ENCODE results near the gene NFAM1. TPM values are rescaled to one million over a fixed set of nuclear protein-coding genes. Genes with fewer than 3 reads are reported as not detected.

The NFAM1 gene
- polyA plus RNA-seq, 1 of the 3 experiments (the other 2 are of a cell fraction), result 0.02 TPM

- TF ChIP-seq GABPA (IDR thresholded peaks at IDR 0.05; ENCODE audit: low read depth), result no peak
- TF ChIP-seq FOXJ3 (CRISPR knock-in tag; IDR thresholded peaks at IDR 0.05), result no peak
These were observed 90.4 kb downstream of the NFAM1 start (continued) for GRCh38 chr22:42341779-42342178.

GRCh38 chr22:42340829-42341383 lies 91.3 kb downstream of the NFAM1 start:
- CTCF ChIA-PET, result interaction anchor here (2.1 to 2.6 kb wide), 2 partner anchors 24 to 27 kb away, joined by 5 to 8 read pairs; no protein-coding TSS in a partner anchor
- Histone ChIP-seq H3K9me3 (no peaks in the 10 kb centered on the region), H3K79me2 (ENCODE audit: insufficient read depth) (no peaks in the 10 kb centered on the region), H3K9me2 (no peaks in the 10 kb centered on the region), H4K20me1 (ENCODE audit: insufficient read depth) (no peaks in the 10 kb centered on the region), H3K4me1 (ENCODE audit: control insufficient read depth in 1 of 2, insufficient read depth in 2 of 2, low read depth in 1 of 2, low read length in 1 of 2) (peaks cover 0 to 37% of the 10 kb centered on the region in 2 experiments; a peak in 1 of 4 replicates), H3K4me3 (ENCODE audit: low read depth in 2 of 2, low read length in 1 of 2) (peak overlapping the region in 1 of 2 experiments; percentile 14; a peak in 2 of 4 replicates), H3K4me2 (no peak overlapping the region), H3K9ac (no peak overlapping the region), H3K27me3 (ENCODE audit: insufficient read depth) (no peaks in the 10 kb centered on the region), H3K36me3 (replicated peaks in 1 of 2; ENCODE audit: control insufficient read depth in 1 of 2, insufficient read depth in 2 of 2, low read length in 1 of 2) (no peaks in the 10 kb centered on the region), H3F3A (replicated peaks; ENCODE audit: insufficient read depth) (no peaks in the 10 kb centered on the region), H2AFZ (ENCODE audit: low read depth) (no peak overlapping the region), H3K27ac (ENCODE audit: low read depth in 2 of 2, low read length in 1 of 2) (peak overlapping the region in 1 of 2 experiments; percentile 64; a peak in 2 of 4 replicates)
- DNase-seq, result peak; percentile 74
- TF ChIP-seq CTCF (IDR thresholded peaks at IDR 0.05), result no peak
- TF ChIP-seq TEAD4 (IDR thresholded peaks at IDR 0.05; ENCODE audit: borderline replicate concordance, insufficient read depth), result no peak
- no peak for TF ChIP-seq MEF2A (IDR thresholded peaks at IDR 0.05; ENCODE audit: borderline replicate concordance, low read depth)
- no peak for TF ChIP-seq RCOR1 (IDR thresholded peaks at IDR 0.05; ENCODE audit: low read length)
- no peak for TF ChIP-seq FOXM1 (IDR thresholded peaks at IDR 0.05; ENCODE audit: low read depth)
- TF ChIP-seq CHD2 (IDR thresholded peaks at IDR 0.05; ENCODE audit: low read length, partially characterized antibody), result no peak
- 0 out of 2 replicates have a peak, but pooled peaks have one; percentile 5 for TF ChIP-seq NFIC (IDR thresholded peaks at IDR 0.05; ENCODE audit: borderline replicate concordance)
- no peak; the same call in 1 of the 2 replicates for TF ChIP-seq GATA2 (CRISPR knock-in tag; IDR thresholded peaks at IDR 0.05)
- TF ChIP-seq EP300 (IDR thresholded peaks at IDR 0.05; ENCODE audit: borderline replicate concordance in 1 of 2, low read depth in 1 of 2, low read length in 1 of 2), result peak in 1 of 2 experiments; percentile 11; a peak in 1 of 4 replicates
- no peak for TF ChIP-seq RFX5 (IDR thresholded peaks at IDR 0.05; ENCODE audit: low read length)
- no peak for TF ChIP-seq EZH2phosphoT487 (IDR thresholded peaks at IDR 0.05; ENCODE audit: borderline replicate concordance, low read depth)
- 49% methylated on average over 4 of the region's 26 CpGs for WGBS (ENCODE audit: low lambda C conversion rate)
- POLR2A ChIA-PET, result interaction anchor here (0.6 kb wide), 1 partner anchor 26 kb away, joined by 4 read pairs; no protein-coding TSS in a partner anchor

- peak overlapping the region in 1 of 2 experiments; percentile 64; a peak in 1 of 4 replicates for H3K27ac ChIP-seq (ENCODE audit: low read depth in 2 of 2, low read length in 1 of 2)
- H3K4me2 ChIP-seq, result no peak overlapping the region
- POLR2A ChIA-PET, result interaction anchor here (0.6 kb wide), 1 partner anchor 26 kb away, joined by 4 read pairs; no protein-coding TSS in a partner anchor
- H3K36me3 ChIP-seq (replicated peaks in 1 of 2; ENCODE audit: control insufficient read depth in 1 of 2, insufficient read depth in 2 of 2, low read length in 1 of 2), result no peaks in the 10 kb centered on the region
- no peaks in the 10 kb centered on the region for H4K20me1 ChIP-seq (ENCODE audit: insufficient read depth)
- H2AFZ ChIP-seq (ENCODE audit: low read depth), result no peak overlapping the region
- H3K4me1 ChIP-seq (ENCODE audit: control insufficient read depth in 1 of 2, insufficient read depth in 2 of 2, low read depth in 1 of 2, low read length in 1 of 2), result peaks cover 0 to 44% of the 10 kb centered on the region in 2 experiments; a peak in 1 of 4 replicates
- no peaks in the 10 kb centered on the region for H3K79me2 ChIP-seq (ENCODE audit: insufficient read depth)
- DNase-seq, result no peak
- no peaks in the 10 kb centered on the region for H3F3A ChIP-seq (replicated peaks; ENCODE audit: insufficient read depth)
- no peak overlapping the region for H3K4me3 ChIP-seq (ENCODE audit: low read depth in 2 of 2, low read length in 1 of 2)
- H3K9ac ChIP-seq, result no peak overlapping the region
- CTCF ChIA-PET, result interaction anchor here (2.1 kb wide), 1 partner anchor 25 kb away, joined by 5 read pairs; no protein-coding TSS in a partner anchor
- H3K9me3 ChIP-seq, result no peaks in the 10 kb centered on the region
- H3K9me2 ChIP-seq, result no peaks in the 10 kb centered on the region
- no CpG with 5 or more reads among the region's 3 CpGs for WGBS (ENCODE audit: low lambda C conversion rate)
- H3K27me3 ChIP-seq (ENCODE audit: insufficient read depth), result no peaks in the 10 kb centered on the region
- TF ChIP-seq NRF1 (IDR thresholded peaks at IDR 0.05; ENCODE audit: low read depth, low read length) (no peak), PBX3 (IDR thresholded peaks at IDR 0.05) (no peak), FOSL2 (IDR thresholded peaks at IDR 0.05; ENCODE audit: borderline replicate concordance, low read depth) (no peak)
- TF ChIP-seq, protein P1, sequence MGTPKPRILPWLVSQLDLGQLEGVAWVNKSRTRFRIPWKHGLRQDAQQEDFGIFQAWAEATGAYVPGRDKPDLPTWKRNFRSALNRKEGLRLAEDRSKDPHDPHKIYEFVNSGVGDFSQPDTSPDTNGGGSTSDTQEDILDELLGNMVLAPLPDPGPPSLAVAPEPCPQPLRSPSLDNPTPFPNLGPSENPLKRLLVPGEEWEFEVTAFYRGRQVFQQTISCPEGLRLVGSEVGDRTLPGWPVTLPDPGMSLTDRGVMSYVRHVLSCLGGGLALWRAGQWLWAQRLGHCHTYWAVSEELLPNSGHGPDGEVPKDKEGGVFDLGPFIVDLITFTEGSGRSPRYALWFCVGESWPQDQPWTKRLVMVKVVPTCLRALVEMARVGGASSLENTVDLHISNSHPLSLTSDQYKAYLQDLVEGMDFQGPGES (IDR thresholded peaks at IDR 0.05; ENCODE audit: low read depth, low read length), result no peak
- TF ChIP-seq, protein P2, sequence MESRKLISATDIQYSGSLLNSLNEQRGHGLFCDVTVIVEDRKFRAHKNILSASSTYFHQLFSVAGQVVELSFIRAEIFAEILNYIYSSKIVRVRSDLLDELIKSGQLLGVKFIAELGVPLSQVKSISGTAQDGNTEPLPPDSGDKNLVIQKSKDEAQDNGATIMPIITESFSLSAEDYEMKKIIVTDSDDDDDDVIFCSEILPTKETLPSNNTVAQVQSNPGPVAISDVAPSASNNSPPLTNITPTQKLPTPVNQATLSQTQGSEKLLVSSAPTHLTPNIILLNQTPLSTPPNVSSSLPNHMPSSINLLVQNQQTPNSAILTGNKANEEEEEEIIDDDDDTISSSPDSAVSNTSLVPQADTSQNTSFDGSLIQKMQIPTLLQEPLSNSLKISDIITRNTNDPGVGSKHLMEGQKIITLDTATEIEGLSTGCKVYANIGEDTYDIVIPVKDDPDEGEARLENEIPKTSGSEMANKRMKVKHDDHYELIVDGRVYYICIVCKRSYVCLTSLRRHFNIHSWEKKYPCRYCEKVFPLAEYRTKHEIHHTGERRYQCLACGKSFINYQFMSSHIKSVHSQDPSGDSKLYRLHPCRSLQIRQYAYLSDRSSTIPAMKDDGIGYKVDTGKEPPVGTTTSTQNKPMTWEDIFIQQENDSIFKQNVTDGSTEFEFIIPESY (IDR thresholded peaks at IDR 0.05; ENCODE audit: borderline replicate concordance, low read depth), result no peak
These were observed 92.1 kb downstream of the NFAM1 start for GRCh38 chr22:42340150-42340549.

Data from SK-N-SH (cell line).